ENCODE measurements around the gene PAPSS1.

Gene PAPSS1

DNA sequence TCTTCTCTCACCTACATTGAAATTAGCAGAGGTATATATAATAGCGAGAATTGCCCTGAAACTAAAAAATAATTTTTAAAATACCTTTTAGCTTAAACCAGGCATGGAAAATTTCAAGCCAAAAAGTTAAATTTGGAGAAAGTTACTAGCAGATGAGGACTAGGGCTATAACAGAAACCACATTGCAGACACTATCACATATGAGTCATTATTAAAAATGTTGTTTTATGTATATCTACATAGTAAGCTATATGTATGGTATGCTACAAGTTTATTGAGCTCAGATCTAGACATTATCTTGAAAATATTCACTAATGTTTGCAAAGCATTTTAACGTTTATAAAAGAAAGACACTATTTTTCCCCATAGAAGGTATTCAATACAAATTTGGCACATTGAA, 147.8 kb downstream of the PAPSS1 start:
- TF ChIP-seq GABPA (IDR thresholded peaks at IDR 0.05; ENCODE audit: low read depth) (no peak), POLR2AphosphoS5 (IDR thresholded peaks at IDR 0.05; ENCODE audit: low read depth) (no peak), REST (IDR thresholded peaks at IDR 0.05; ENCODE audit: insufficient replicate concordance, low read depth) (no peak), SPI1 (IDR thresholded peaks at IDR 0.05; ENCODE audit: borderline replicate concordance, low read depth) (no peak)
- TF ChIP-seq, protein P1, sequence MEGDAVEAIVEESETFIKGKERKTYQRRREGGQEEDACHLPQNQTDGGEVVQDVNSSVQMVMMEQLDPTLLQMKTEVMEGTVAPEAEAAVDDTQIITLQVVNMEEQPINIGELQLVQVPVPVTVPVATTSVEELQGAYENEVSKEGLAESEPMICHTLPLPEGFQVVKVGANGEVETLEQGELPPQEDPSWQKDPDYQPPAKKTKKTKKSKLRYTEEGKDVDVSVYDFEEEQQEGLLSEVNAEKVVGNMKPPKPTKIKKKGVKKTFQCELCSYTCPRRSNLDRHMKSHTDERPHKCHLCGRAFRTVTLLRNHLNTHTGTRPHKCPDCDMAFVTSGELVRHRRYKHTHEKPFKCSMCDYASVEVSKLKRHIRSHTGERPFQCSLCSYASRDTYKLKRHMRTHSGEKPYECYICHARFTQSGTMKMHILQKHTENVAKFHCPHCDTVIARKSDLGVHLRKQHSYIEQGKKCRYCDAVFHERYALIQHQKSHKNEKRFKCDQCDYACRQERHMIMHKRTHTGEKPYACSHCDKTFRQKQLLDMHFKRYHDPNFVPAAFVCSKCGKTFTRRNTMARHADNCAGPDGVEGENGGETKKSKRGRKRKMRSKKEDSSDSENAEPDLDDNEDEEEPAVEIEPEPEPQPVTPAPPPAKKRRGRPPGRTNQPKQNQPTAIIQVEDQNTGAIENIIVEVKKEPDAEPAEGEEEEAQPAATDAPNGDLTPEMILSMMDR (IDR thresholded peaks at IDR 0.05; ENCODE audit: insufficient read depth, low read length) = no peak
- DNase-seq (ENCODE audit: low read depth in 1 of 2, low spot score in 1 of 2) = no peak
- H3K4me3 ChIP-seq (replicated peaks; ENCODE audit: insufficient read depth, low read length) = no peak overlapping the region
- no peak overlapping the region for H3K27ac ChIP-seq (replicated peaks)
- H3K27me3 ChIP-seq (ENCODE audit: insufficient read depth, poor library complexity, severe bottlenecking) = no peaks in the 10 kb centered on the region

GRCh38 chr4:107570952-107571351, 149.1 kb downstream of the PAPSS1 start:
- no peak overlapping the region for H3K4me3 ChIP-seq (replicated peaks; ENCODE audit: insufficient read depth, low read length)
- no peaks in the 10 kb centered on the region for H3K27me3 ChIP-seq (ENCODE audit: insufficient read depth, poor library complexity, severe bottlenecking)
- H3K27ac ChIP-seq (replicated peaks) = no peak overlapping the region
- TF ChIP-seq REST (IDR thresholded peaks at IDR 0.05; ENCODE audit: insufficient replicate concordance, low read depth) = no peak
- TF ChIP-seq POLR2AphosphoS5 (IDR thresholded peaks at IDR 0.05; ENCODE audit: low read depth) = no peak
- TF ChIP-seq, protein P1 (IDR thresholded peaks at IDR 0.05; ENCODE audit: insufficient read depth, low read length) = no peak
- no peak for TF ChIP-seq SPI1 (IDR thresholded peaks at IDR 0.05; ENCODE audit: borderline replicate concordance, low read depth)
- no peak for TF ChIP-seq GABPA (IDR thresholded peaks at IDR 0.05; ENCODE audit: low read depth)
- no peak for DNase-seq (ENCODE audit: low read depth in 1 of 2, low spot score in 1 of 2)

GRCh38 chr4:107564326-107564725, 155.7 kb downstream of the PAPSS1 start:
- H3K27me3 ChIP-seq (ENCODE audit: insufficient read depth, poor library complexity, severe bottlenecking) = no peaks in the 10 kb centered on the region
- no peak for DNase-seq (ENCODE audit: low read depth in 1 of 2, low spot score in 1 of 2)
- TF ChIP-seq SPI1 (IDR thresholded peaks at IDR 0.05; ENCODE audit: borderline replicate concordance, low read depth) = no peak
- no peak for TF ChIP-seq POLR2AphosphoS5 (IDR thresholded peaks at IDR 0.05; ENCODE audit: low read depth)
- no peak for TF ChIP-seq REST (IDR thresholded peaks at IDR 0.05; ENCODE audit: insufficient replicate concordance, low read depth)
- TF ChIP-seq, protein P1 (IDR thresholded peaks at IDR 0.05; ENCODE audit: insufficient read depth, low read length) = no peak
- TF ChIP-seq GABPA (IDR thresholded peaks at IDR 0.05; ENCODE audit: low read depth) = no peak
- no peak overlapping the region for H3K4me3 ChIP-seq (replicated peaks; ENCODE audit: insufficient read depth, low read length)
- H3K27ac ChIP-seq (replicated peaks) = no peak overlapping the region
